ENCODE measurements around the gene AHCYL2.
"Not testable (repeated sequence)": the region's sequence is repeated elsewhere in the genome, so short reads cannot be mapped to it uniquely, and the experiment has no call there.

Gene AHCYL2

DNA sequence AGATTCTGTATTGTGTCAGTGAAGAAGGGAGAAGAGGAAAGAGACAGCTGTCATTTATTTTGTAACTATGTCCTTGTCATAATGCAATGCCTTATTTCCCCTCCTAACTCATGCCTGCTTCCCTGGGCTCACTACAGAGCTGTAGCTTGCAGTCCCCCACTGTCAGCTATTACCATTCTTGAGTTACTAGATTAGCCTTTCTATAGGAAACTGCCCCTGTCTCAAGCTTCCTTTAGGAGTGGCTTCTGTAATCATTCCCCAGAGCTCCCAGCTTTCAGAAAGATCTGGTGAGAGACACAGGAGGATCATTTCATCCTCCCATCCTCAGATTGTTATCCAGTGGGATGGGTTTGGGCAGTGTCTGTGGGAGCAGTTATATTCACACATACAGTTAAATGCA lies 245.1 kb downstream of the AHCYL2 start:
- no peak overlapping the region for H3K9ac ChIP-seq (ENCODE audit: low read depth, low read length)
- H3K9me3 ChIP-seq (ENCODE audit: insufficient read depth, low read depth, low read length): no peaks in the 10 kb centered on the region
- H3K27ac ChIP-seq (ENCODE audit: low read length): no peak overlapping the region
- H3K36me3 ChIP-seq (ENCODE audit: insufficient read depth, low read depth, low read length): peaks cover 39% of the 10 kb centered on the region
- no peak overlapping the region for H3K4me3 ChIP-seq (ENCODE audit: low read length)
- peaks cover 15% of the 10 kb centered on the region for H3K4me1 ChIP-seq (ENCODE audit: insufficient read depth, low read length)
- no peaks in the 10 kb centered on the region for H3K27me3 ChIP-seq (ENCODE audit: insufficient read depth, low read length)

DNA sequence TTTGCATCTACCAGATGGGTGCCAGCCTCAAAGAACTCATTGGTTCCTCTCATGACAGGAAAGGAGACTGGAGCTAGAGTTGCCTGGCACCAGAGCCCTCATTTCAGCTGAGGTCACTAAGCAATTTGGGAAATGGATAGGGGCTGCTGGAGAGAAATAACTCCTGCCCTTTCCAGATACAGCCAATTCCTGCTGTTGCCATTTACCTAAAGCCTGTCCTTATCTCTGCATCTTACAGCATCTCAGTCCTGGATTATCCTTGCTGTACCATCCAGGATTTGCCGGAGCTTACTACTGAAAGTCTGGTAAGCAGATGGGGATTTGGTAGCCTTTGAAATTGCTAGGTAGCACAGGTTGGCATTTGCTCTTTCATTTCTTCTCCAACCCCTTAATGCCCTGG lies 245.6 kb downstream of the AHCYL2 start:
- Histone ChIP-seq H3K4me3 (ENCODE audit: low read length) (no peak overlapping the region), H3K4me1 (ENCODE audit: insufficient read depth, low read length) (peaks cover 15% of the 10 kb centered on the region), H3K9ac (ENCODE audit: low read depth, low read length) (no peak overlapping the region), H3K9me3 (ENCODE audit: insufficient read depth, low read depth, low read length) (no peaks in the 10 kb centered on the region), H3K27ac (ENCODE audit: low read length) (no peak overlapping the region), H3K27me3 (ENCODE audit: insufficient read depth, low read length) (no peaks in the 10 kb centered on the region), H3K36me3 (ENCODE audit: insufficient read depth, low read depth, low read length) (peaks cover 36% of the 10 kb centered on the region)

DNA sequence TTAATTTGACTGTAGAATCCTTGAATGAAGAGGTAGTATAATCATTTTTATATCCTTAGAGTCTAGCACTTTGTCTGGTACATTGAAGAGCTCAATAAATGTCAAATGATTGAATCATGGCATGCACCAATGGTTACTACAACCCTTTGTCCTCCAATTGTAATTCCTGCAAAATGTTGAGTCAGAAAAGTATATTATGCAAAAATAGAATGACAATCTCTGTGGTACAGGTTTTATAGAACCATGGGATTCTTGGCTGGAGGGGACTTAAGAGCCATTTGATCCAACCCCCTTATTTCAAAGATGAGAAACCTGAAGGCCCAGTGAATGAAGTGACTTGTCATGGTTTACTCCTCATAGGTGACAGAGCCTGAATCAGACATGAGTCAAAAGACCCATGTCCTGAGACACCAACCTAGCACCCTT lies 246.6 kb downstream of the AHCYL2 start:
- Histone ChIP-seq H3K4me3 (ENCODE audit: low read length) (no peak overlapping the region), H3K9me3 (ENCODE audit: insufficient read depth, low read depth, low read length) (no peaks in the 10 kb centered on the region), H3K27me3 (ENCODE audit: insufficient read depth, low read length) (no peaks in the 10 kb centered on the region), H3K4me1 (ENCODE audit: insufficient read depth, low read length) (peaks cover 15% of the 10 kb centered on the region), H3K36me3 (ENCODE audit: insufficient read depth, low read depth, low read length) (peaks cover 26% of the 10 kb centered on the region), H3K9ac (ENCODE audit: low read depth, low read length) (no peak overlapping the region), H3K27ac (ENCODE audit: low read length) (no peak overlapping the region)

DNA sequence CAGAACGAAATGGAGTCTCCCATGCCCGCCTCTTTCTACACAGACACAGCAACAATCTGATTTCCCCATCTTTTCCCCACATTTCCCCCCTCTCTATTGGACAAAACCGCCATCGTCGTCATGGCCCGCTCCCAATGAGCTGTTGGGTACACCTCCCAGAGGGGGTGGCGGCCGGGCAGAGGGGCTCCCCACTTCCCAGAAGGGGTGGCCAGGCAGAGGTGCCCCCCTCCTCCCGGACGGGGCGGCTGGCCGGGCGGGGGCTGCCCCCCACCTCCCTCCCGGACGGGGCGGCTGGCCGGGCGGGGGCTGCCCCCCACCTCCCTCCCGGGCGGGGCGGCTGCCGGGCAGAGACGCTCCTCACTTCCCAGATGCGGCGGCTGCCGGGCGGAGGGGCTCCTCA lies 251.1 kb downstream of the AHCYL2 start:
- H3K4me3 ChIP-seq (ENCODE audit: low read length); H3K9me3 ChIP-seq (ENCODE audit: insufficient read depth, low read depth, low read length); H3K4me1 ChIP-seq (ENCODE audit: insufficient read depth, low read length); H3K27ac ChIP-seq (ENCODE audit: low read length); H3K27me3 ChIP-seq (ENCODE audit: insufficient read depth, low read length); H3K9ac ChIP-seq (ENCODE audit: low read depth, low read length): not testable (repeated sequence)
- H3K36me3 ChIP-seq (ENCODE audit: insufficient read depth, low read depth, low read length): peaks cover 13% of the 10 kb centered on the region

DNA sequence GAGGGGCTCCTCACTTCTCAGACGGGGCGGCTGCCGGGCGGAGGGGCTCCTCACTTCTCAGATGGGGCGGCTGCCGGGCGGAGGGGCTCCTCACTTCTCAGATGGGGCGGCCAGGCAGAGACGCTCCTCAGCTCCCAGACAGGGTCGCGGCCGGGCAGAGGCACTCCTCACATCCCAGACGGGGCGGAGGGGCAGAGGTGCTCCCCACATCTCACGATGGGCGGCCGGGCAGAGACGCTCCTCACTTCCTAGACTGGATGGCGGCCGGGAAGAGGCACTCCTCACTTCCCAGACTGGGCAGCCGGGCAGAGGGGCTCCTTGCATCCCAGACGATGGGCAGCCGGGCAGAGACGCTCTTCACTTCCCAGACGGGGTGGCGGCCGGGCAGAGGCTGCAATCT lies 251.6 kb downstream of the AHCYL2 start:
- H3K27me3 ChIP-seq (ENCODE audit: insufficient read depth, low read length); H3K4me1 ChIP-seq (ENCODE audit: insufficient read depth, low read length); H3K9me3 ChIP-seq (ENCODE audit: insufficient read depth, low read depth, low read length); H3K4me3 ChIP-seq (ENCODE audit: low read length); H3K27ac ChIP-seq (ENCODE audit: low read length); H3K9ac ChIP-seq (ENCODE audit: low read depth, low read length): not testable (repeated sequence)
- peaks cover 13% of the 10 kb centered on the region for H3K36me3 ChIP-seq (ENCODE audit: insufficient read depth, low read depth, low read length)

Measured in iPS-20b (cell line).